OCI-LY1 (cell line): ENCODE measurements around the gene EIF1AX.

Experiments
- CTCF ChIP-seq: fragments of 200-600 bp; sonication (generic), shearing (Covaris generic); IDR thresholded peaks from 2 replicates; pipeline ENCODE4 v1.5.1; 2017; ENCODE audit warnings: mild to moderate bottlenecking, antibody characterized with exemption, low read length, moderate library complexity, mixed read lengths
- EZH2 ChIP-seq: fragments of 200-600 bp; sonication (generic), shearing (Covaris generic); IDR thresholded peaks from 2 replicates; pipeline ENCODE4 v1.8.0; 2017; ENCODE audit warnings: borderline replicate concordance, mixed run types, mild to moderate bottlenecking, antibody characterized with exemption, low read length, moderate library complexity, mixed read lengths

- TF ChIP-seq CTCF, result no peak
- no peak for TF ChIP-seq EZH2
These were observed 30.4 kb downstream of the EIF1AX start for GRCh38 chrX:20111271-20111670.
